MM.1S (cell line): Measurements from ENCODE around the gene CDC16.

Experiments
- EZH2 ChIP-seq: fragments of 300-600 bp; sonication (generic); optimal IDR thresholded peaks from 2 replicates; pipeline ENCODE3; 2017; ENCODE audit warnings: low read depth, mild to moderate bottlenecking, antibody characterized with exemption, low read length, mixed read lengths
- TF ChIP-seq, protein P1 (sequence below): fragments of 300-600 bp; sonication (generic); IDR thresholded peaks from 2 replicates; pipeline ENCODE4 v1.5.1; 2016; ENCODE audit warnings: antibody characterized with exemption, low read length, mixed read lengths

- TF ChIP-seq, protein P1, sequence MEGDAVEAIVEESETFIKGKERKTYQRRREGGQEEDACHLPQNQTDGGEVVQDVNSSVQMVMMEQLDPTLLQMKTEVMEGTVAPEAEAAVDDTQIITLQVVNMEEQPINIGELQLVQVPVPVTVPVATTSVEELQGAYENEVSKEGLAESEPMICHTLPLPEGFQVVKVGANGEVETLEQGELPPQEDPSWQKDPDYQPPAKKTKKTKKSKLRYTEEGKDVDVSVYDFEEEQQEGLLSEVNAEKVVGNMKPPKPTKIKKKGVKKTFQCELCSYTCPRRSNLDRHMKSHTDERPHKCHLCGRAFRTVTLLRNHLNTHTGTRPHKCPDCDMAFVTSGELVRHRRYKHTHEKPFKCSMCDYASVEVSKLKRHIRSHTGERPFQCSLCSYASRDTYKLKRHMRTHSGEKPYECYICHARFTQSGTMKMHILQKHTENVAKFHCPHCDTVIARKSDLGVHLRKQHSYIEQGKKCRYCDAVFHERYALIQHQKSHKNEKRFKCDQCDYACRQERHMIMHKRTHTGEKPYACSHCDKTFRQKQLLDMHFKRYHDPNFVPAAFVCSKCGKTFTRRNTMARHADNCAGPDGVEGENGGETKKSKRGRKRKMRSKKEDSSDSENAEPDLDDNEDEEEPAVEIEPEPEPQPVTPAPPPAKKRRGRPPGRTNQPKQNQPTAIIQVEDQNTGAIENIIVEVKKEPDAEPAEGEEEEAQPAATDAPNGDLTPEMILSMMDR, result no peak
- TF ChIP-seq EZH2, result no peak
Measured at GRCh38 chr13:114236227-114236626, 1.5 kb downstream of the CDC16 start.
